GM21576 (cell line): Measurements from ENCODE around the gene ISL1.

Experiments used
- ATAC-seq: cut with Tn5 transposase; IDR thresholded peaks from one replicate; pipeline ENCODE4 v1.9.1; 2021; ENCODE audit warnings: mild to moderate bottlenecking, moderate library complexity; ENCODE audit not compliant: unreplicated experiment

The ISL1 gene

DNA sequence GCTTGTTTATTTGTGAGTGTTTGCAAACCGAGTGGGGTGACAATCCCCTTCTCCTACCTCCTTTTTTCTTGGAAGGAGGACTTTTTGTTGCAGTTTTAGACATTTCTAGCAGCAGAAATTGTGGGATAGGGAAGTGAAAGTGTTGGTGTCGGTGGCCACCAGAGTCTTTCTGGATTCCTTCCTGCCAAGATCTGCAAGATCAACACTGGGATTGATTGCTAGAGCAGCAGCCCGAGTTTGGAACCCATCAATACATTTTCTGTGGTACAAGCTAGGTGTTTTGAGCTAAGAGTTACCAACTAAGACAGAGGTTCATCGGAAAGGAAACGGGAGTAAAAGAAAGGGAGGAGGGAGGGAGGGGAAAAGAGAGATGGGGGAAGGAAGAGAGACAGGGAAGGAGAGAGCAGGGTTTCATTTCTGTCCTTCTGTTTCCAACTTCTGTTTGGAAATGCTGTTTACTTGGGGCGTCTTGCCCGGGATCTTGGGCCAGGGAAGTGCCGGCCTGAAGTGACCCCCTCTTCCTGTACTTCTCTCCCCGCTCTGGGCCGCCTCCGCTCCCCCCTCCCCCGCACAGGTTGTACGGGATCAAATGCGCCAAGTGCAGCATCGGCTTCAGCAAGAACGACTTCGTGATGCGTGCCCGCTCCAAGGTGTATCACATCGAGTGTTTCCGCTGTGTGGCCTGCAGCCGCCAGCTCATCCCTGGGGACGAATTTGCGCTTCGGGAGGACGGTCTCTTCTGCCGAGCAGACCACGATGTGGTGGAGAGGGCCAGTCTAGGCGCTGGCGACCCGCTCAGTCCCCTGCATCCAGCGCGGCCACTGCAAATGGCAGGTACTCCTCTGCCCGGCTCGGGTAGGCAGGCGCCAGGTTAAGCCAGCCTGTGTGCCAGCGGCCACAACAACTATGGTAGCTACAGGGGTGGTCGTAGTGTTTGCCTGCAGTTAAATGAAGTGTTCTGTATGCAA, 4.0 kb downstream of the ISL1 start:
- ATAC-seq, result no peak

GRCh38 chr5:51387884-51388275, 4.6 kb downstream of the ISL1 start:
- ATAC-seq, result no peak

DNA sequence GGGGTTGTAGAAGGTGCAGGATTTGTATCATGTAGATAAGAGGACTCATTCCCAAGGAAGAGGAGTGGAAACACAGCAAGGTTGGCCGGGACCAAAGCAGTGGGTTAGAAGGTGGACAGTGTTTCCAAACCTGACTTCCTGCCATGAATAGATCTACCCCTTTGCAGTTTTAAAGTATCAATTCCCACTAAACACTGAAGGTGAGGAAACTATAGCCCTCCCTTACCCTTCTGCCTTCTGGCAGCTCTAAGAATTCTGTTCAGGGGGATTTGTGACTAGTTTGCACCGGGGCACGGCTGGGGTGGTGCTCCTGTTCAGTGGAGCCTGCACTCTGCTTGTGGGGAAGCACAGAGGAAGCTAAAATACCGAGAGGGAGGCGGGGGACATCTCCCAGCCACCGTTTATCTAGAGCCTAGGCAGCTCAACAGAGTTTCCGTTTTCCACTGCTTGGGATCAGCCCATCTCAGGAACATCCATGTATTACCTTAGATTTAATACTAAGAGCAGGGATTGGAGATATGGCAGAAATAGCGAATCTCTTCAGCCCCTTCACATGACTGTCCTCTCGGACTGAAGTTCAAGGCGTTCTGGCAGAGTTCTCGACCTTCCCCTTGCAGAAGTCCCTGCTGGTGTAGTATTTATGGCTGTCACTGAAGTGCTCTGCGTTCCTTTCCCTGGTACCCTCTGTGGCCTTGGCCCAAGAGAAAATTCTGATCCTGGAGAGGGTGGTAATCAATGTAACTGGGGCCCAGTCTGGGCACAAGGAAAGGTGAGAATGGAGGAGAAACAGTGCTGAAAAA, 5.4 kb downstream of the ISL1 start:
- no peak for ATAC-seq

- no peak for ATAC-seq
These were observed 6.0 kb downstream of the ISL1 start for GRCh38 chr5:51389288-51389576.

- ATAC-seq, result no peak
These were observed 6.6 kb downstream of the ISL1 start for GRCh38 chr5:51389577-51390463.

DNA sequence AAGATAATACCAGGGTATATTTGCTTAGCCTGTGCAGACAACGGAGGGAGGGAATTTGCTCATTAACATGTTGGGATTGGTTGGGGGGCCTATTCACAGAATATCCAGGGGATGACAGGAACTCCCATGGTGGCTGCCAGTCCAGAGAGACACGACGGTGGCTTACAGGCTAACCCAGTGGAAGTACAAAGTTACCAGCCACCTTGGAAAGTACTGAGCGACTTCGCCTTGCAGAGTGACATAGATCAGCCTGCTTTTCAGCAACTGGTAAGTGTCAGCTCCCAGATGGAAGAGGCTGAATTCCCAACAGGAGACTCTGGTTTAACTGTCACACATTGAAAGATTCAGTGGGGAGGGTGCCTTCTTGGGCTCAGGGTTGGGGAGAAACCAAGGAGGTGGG, 7.9 kb downstream of the ISL1 start:
- no peak for ATAC-seq

- no peak for ATAC-seq
These were observed 9.5 kb downstream of the ISL1 start for GRCh38 chr5:51392689-51393199.

DNA sequence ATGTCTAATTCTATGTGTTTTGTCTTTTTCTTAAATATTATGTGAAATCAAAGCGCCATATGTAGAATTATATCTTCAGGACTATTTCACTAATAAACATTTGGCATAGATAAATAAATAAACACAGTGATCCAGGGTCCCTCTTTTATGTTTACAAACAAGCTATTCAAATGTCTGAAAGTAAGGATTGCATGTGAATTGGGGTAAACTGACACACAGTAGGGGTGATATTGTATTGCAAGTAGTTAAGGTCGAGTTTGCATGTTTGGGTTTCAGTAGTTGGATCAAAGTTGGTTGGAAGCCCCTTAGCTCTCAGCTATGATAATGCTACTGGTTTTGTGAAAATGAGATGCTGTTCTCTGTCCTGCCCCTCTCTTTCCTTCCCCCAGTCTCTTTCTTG, 11.4 kb downstream of the ISL1 start:
- ATAC-seq, result no peak

GRCh38 chr5:51395245-51395644, 12.0 kb downstream of the ISL1 start:
- ATAC-seq, result no peak

DNA sequence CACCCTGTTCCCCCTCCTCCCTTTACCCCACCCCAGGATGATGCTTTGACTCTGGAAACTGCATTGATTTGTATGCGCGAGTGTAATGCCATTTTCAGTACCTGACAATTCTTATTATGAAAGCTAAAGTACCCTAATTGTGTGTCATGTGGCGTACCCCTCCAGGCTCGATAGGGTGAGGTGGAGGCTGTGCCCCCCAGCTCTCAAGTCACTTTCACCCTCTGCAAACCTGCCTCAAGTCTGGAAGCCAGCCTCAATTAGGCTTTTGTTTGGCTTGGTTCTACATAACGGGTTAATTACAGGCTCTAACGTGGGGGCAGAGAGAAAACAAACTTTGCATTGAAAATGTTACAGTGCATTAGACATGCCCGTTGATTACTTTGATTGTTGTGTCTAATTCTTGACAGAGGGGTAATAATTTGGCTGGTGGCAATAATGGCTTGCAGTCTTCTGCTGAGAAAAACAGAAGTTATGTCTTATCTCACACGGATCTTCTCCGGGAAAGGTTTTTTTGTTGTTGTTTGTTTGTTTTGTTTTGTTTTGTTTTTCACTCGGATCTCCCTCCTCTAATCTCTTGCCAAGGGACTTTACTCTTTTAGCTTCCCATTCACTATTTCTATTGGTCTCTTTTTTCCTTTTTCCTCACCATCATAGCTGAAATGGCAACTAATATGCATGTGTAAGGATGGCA, 12.6 kb downstream of the ISL1 start:
- no peak for ATAC-seq

DNA sequence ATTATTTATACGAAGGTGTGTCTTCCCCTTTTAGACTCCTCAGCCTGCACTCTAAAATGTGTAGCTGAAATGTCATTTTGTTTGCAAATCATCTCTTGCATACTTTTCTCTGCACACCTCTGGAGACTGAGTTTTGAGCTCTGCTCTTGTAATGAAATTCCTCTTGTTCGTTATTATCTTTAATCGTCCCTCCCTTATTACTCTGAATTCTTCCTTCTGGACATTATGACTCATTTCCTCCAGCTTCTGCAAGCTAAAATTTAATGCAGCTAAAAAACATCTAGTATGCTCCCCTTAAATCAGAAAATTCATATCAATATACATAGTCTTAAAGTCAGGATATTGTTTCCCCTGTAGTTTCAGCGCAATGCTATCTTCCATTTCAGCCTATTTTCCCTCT, 13.5 kb downstream of the ISL1 start:
- ATAC-seq, result no peak

GRCh38 chr5:51397996-51398395, 14.7 kb downstream of the ISL1 start:
- ATAC-seq, result no peak

GRCh38 chr5:51398875-51399642, 15.8 kb downstream of the ISL1 start:
- no peak for ATAC-seq

DNA sequence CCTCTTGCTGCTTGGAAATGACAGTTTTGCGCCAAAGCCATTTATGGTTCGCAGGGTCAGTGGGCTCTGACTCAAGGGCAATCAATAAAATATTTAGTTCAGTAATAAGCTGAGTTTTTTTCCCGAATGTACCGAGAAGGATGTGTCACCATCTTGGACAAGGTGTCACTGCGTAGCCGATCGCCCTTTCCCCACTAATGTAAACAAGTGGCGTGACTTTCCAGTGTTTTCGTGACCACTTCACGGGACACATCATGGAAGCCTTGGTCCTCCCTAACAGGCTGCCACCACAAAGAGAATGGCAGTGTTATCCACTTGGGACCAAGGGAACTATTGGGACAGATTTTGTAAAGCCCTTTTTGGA, 16.4 kb downstream of the ISL1 start:
- no peak for ATAC-seq

DNA sequence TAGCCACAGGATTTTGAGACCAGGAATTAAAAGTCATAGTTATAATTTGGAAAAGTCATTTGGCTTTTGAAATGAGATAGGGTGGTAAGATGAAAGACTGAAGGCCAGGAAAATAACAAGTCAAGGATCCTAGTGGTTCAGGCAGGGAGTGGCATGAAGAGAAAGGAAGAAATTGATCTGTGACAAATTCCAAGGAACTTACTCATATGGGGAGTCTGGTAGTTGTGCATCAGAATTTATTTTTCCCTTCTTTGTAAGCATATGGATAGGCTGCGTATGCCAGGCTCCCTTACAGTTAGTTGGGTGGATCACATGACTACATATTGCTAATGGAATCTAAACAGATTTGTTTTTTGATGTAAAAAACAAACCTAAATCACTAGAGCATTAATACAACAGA, 21.0 kb downstream of the ISL1 start:
- ATAC-seq, result no peak

DNA sequence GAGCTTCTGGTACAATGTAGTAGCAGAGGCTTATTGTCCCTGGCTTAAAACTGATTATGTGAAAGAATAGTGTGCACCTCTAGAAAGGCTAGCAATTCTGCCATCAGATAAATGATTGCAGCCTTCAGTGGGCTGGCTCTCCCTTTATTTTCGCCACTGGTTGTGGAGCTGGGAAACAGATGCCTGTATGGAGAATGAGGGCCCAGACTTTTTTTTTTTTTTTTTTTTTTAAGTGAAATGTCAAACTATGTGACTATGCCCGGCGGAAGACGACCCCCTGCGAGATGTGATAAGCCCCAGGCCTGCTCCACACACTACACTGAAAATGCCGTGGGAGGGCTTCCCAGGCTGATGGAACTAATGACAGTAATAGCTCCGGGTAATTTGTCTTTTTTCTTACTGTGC, 28.7 kb downstream of the ISL1 start:
- no peak for ATAC-seq

GRCh38 chr5:51414516-51414915, 31.3 kb downstream of the ISL1 start:
- ATAC-seq, result no peak

- ATAC-seq, result no peak
These were observed 32.9 kb downstream of the ISL1 start for GRCh38 chr5:51416149-51416548.

GRCh38 chr5:51433052-51433710, 49.9 kb downstream of the ISL1 start:
- no peak for ATAC-seq
